B cell (primary cell): ENCODE results near the gene ADM2.

ENCODE experiments used
- CTCF ChIP-seq: fragments of 200-600 bp; IDR thresholded peaks from one replicate; pipeline ENCODE4 v1.8.0; 2022; ENCODE audit warnings: antibody characterized with exemption, mild to moderate bottlenecking
- EZH2 ChIP-seq: IDR thresholded peaks from 2 replicates; pipeline ENCODE4 v1.6.1; 2012; ENCODE audit warnings: borderline replicate concordance, low read depth, mild to moderate bottlenecking, moderate library complexity, low read length; ENCODE audit not compliant: insufficient read depth, poor library complexity, severe bottlenecking

- no peak for TF ChIP-seq CTCF
- no peak for TF ChIP-seq EZH2
Measured at GRCh38 chr22:50522806-50523438, 41.6 kb downstream of the ADM2 start.
